ENCODE data around the gene APOO. TPM values are rescaled to one million over a fixed set of nuclear protein-coding genes. Genes with fewer than 3 reads are reported as not detected.

Gene APOO
- polyA plus RNA-seq, 1 donor (not counting 4 experiments of a cell fraction or from before 2014, with no cell fraction given) = 22.7 TPM

DNA sequence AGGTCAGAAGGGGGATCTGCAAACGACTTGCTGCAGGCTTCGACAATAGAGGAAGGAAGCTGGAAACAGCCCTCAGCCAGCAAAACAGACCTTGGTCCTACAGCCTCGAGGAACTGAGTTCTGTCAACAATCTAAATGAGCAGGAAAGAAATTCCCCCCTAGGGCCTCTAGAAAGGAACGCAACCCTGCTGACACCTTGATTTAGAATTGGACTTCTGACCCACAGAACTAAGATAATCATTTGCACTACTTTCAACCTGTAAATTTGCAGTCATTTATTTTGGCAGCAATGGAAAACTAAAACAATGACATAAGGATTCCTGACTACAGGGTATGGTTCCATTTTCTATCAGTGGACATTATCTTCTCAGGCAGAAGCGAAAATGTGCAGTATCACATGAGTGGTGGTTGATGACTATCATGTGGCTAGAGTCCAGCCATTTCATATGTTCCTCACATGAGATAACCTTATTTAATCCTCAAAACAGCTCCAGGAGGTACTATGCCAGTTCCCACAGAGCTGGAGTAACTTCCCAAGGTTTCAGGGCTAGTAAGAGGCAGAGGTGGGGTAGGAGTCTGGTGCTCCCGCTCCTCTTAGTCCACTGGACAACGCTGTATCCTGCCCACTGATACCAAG lies 63.1 kb downstream of the APOO start:
- Histone ChIP-seq H3K27ac (ENCODE audit: control insufficient read depth, insufficient read depth, low read length) (no peak overlapping the region), H3K9me1 (ENCODE audit: control insufficient read depth, extremely low read depth, insufficient read depth, low read length) (no peaks in the 10 kb centered on the region), H4K20me1 (ENCODE audit: control insufficient read depth, extremely low read depth, insufficient read depth, low read length) (no peaks in the 10 kb centered on the region), H3K36me3 (ENCODE audit: control insufficient read depth in 2 of 2, extremely low read depth in 1 of 2, insufficient read depth in 2 of 2, low read length in 2 of 2) (no peaks in the 10 kb centered on the region), H3K9me3 (ENCODE audit: control insufficient read depth, low read depth, low read length) (no peaks in the 10 kb centered on the region), H3K79me2 (ENCODE audit: control insufficient read depth, insufficient read depth, low read length) (no peaks in the 10 kb centered on the region), H3K4me3 (ENCODE audit: control insufficient read depth in 2 of 3, extremely low read depth in 1 of 3, insufficient read depth in 2 of 3, low read depth in 1 of 3, low read length in 3 of 3) (no peak overlapping the region), H3K27me3 (ENCODE audit: control insufficient read depth, extremely low read depth, insufficient read depth, low read length) (no peaks in the 10 kb centered on the region), H3K9ac (ENCODE audit: control insufficient read depth, extremely low read depth, insufficient read depth, low read length) (no peak overlapping the region), H3K4me2 (ENCODE audit: control insufficient read depth, extremely low read depth, insufficient read depth, low read depth, low read length) (no peak overlapping the region), H2AFZ (ENCODE audit: control insufficient read depth, low read length) (no peak overlapping the region), H3K4me1 (ENCODE audit: control insufficient read depth, extremely low read depth, insufficient read depth, low read length) (peaks cover 3% of the 10 kb centered on the region)
- dilution Hi-C loops (cut with MboI; ENCODE audit: extremely low pct_ligation_motif_present, low sequenced_read_pairs) = no loop called here
- DNase-seq (ENCODE audit: low read depth, low spot score) (no peak), FAIRE-seq (no peak)
- TF ChIP-seq, protein P1, sequence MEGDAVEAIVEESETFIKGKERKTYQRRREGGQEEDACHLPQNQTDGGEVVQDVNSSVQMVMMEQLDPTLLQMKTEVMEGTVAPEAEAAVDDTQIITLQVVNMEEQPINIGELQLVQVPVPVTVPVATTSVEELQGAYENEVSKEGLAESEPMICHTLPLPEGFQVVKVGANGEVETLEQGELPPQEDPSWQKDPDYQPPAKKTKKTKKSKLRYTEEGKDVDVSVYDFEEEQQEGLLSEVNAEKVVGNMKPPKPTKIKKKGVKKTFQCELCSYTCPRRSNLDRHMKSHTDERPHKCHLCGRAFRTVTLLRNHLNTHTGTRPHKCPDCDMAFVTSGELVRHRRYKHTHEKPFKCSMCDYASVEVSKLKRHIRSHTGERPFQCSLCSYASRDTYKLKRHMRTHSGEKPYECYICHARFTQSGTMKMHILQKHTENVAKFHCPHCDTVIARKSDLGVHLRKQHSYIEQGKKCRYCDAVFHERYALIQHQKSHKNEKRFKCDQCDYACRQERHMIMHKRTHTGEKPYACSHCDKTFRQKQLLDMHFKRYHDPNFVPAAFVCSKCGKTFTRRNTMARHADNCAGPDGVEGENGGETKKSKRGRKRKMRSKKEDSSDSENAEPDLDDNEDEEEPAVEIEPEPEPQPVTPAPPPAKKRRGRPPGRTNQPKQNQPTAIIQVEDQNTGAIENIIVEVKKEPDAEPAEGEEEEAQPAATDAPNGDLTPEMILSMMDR (optimal IDR thresholded peaks at IDR 0.05 in 1 of 3, IDR thresholded peaks at IDR 0.05 in 1 of 3, conservative IDR thresholded peaks at IDR 0.05 in 1 of 3; ENCODE audit: extremely low read depth in 1 of 3, insufficient read depth in 2 of 3, low read length in 3 of 3) = no peak
- TF ChIP-seq EZH2 (IDR thresholded peaks at IDR 0.05; ENCODE audit: low read length) = no peak

GRCh38 chrX:23841847-23842522 lies 65.8 kb downstream of the APOO start:
- H3K4me1 ChIP-seq (ENCODE audit: control insufficient read depth, extremely low read depth, insufficient read depth, low read length) = peaks cover 3% of the 10 kb centered on the region
- H3K9me1 ChIP-seq (ENCODE audit: control insufficient read depth, extremely low read depth, insufficient read depth, low read length) = no peaks in the 10 kb centered on the region
- FAIRE-seq = no peak
- no peaks in the 10 kb centered on the region for H3K9me3 ChIP-seq (ENCODE audit: control insufficient read depth, low read depth, low read length)
- no peak for DNase-seq (ENCODE audit: low read depth, low spot score)
- no peaks in the 10 kb centered on the region for H3K79me2 ChIP-seq (ENCODE audit: control insufficient read depth, insufficient read depth, low read length)
- no peak overlapping the region for H3K9ac ChIP-seq (ENCODE audit: control insufficient read depth, extremely low read depth, insufficient read depth, low read length)
- TF ChIP-seq, protein P1 (optimal IDR thresholded peaks at IDR 0.05 in 1 of 3, IDR thresholded peaks at IDR 0.05 in 1 of 3, conservative IDR thresholded peaks at IDR 0.05 in 1 of 3; ENCODE audit: extremely low read depth in 1 of 3, insufficient read depth in 2 of 3, low read length in 3 of 3) = no peak
- TF ChIP-seq EZH2 (IDR thresholded peaks at IDR 0.05; ENCODE audit: low read length) = no peak
- no peak overlapping the region for H3K4me2 ChIP-seq (ENCODE audit: control insufficient read depth, extremely low read depth, insufficient read depth, low read depth, low read length)
- no peak overlapping the region for H3K4me3 ChIP-seq (ENCODE audit: control insufficient read depth in 2 of 3, extremely low read depth in 1 of 3, insufficient read depth in 2 of 3, low read depth in 1 of 3, low read length in 3 of 3)
- no peak overlapping the region for H2AFZ ChIP-seq (ENCODE audit: control insufficient read depth, low read length)
- no peaks in the 10 kb centered on the region for H3K36me3 ChIP-seq (ENCODE audit: control insufficient read depth in 2 of 2, extremely low read depth in 1 of 2, insufficient read depth in 2 of 2, low read length in 2 of 2)
- dilution Hi-C loops (cut with MboI; ENCODE audit: extremely low pct_ligation_motif_present, low sequenced_read_pairs) = no loop called here
- H3K27me3 ChIP-seq (ENCODE audit: control insufficient read depth, extremely low read depth, insufficient read depth, low read length) = no peaks in the 10 kb centered on the region
- H4K20me1 ChIP-seq (ENCODE audit: control insufficient read depth, extremely low read depth, insufficient read depth, low read length) = no peaks in the 10 kb centered on the region
- no peak overlapping the region for H3K27ac ChIP-seq (ENCODE audit: control insufficient read depth, insufficient read depth, low read length)
